Ishikawa (cell line): ENCODE measurements around the gene IL1B.

Experiments
- CREB1 ChIP-seq: IDR thresholded peaks from 2 replicates; pipeline ENCODE4 v1.6.1; 2012; ENCODE audit warnings: low read depth
- NFIC ChIP-seq: IDR thresholded peaks from 2 replicates; pipeline ENCODE4 v1.6.1; 2012
- RAD21 ChIP-seq: IDR thresholded peaks from 2 replicates; pipeline ENCODE4 v1.6.1; 2012; ENCODE audit warnings: low read depth
- TCF12 ChIP-seq: IDR thresholded peaks from 2 replicates; pipeline ENCODE4 v1.6.1; 2012; ENCODE audit warnings: low read depth
- TEAD4 ChIP-seq: IDR thresholded peaks from 2 replicates; pipeline ENCODE4 v1.6.1; 2012
- TF ChIP-seq, protein P1 (sequence below): IDR thresholded peaks from 2 replicates; pipeline ENCODE4 v1.6.1; 2012

GRCh38 chr2:112821142-112821541, 15.4 kb downstream of the IL1B start:
- TF ChIP-seq NFIC (no peak), TCF12 (no peak), CREB1 (no peak), TEAD4 (no peak), RAD21 (no peak)
- TF ChIP-seq, protein P1, sequence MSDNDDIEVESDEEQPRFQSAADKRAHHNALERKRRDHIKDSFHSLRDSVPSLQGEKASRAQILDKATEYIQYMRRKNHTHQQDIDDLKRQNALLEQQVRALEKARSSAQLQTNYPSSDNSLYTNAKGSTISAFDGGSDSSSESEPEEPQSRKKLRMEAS, result no peak
